Inferior parietal cortex (tissue), 1 donor: ENCODE data around the gene NTM.

Experiments used
- DNase-seq: peaks from one replicate; pipeline ENCODE4 v3.0.0-alpha.2; 2016; ENCODE audit errors: extremely low spot score

NTM gene

DNA sequence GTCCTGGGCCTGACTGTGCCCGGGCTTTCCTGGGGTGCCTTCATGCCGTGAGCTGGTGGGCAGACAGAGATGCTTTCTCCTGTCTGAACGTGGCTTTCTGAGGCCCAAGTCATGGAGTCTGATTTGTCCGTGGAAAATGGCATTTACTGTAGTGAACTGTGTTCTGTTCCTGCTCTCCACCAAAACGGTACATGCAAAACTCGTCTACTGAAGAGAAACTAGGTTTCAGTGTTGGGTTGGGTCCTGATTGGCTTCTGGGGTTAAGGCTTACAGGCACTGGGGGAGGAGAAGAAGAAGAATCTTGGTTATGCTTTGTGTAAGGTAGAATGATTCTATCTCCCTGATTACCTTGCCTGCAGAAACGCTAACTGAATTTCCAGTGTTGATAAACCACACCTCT is 541.7 kb downstream of the NTM start:
- no peak for DNase-seq

DNA sequence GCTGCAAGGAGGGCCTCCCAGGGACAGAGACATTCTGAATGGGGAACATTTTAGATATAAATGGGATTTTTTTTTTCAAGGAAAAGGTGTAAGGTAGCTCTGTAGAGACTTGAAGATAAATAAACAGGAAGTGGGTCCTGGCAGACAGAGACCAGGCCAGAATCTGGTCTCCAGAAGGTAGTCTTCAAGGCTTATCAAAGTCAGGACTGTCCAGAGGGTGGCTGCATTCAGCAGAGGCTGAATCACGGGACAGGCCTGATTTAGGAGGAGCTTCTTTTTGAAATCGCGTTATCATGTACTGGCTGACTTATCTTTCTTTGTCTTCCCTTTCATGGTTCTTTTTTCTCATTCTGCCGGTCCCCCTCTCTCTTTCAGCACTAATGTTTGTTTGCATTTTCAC is 542.9 kb downstream of the NTM start:
- DNase-seq: no peak

DNA sequence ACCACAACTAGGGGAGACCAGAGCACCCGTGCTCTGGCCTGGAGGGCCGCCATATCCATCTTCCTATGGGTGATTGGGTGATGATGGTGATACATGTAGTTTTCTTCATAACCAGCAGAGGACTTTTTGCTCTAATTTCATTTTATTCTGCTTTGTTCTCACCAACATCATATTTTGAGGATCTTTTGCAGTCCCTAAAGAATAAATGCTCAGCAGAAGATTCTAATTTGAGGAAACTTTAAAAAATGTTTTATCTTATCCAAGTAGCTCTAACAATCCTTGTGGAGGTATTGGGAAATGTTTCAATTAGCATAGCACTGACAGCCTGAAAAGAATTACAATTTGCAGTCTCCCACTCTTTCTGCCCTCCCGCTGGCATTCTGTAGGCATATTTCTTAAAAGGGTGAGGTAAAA is 544.0 kb downstream of the NTM start:
- DNase-seq: no peak

DNA sequence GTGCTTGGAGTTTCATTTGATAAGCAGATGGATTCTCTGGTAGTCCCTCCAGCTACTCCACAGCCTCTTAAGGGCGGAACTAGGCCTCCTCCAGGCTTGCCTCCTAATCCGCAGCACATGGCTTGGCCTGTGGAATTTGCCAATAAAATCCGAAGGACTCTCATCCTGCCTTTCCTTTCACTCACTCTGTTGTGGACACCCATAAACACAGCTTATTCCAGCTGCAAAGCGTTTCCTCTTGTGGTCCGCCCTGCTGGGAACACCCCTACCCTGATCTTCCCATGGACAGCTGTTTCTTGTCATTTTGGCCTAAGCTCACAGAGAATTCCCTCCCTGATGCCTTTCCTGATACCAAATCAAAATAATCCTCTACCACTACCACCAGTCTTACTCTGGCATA is 546.2 kb downstream of the NTM start:
- DNase-seq: no peak

DNA sequence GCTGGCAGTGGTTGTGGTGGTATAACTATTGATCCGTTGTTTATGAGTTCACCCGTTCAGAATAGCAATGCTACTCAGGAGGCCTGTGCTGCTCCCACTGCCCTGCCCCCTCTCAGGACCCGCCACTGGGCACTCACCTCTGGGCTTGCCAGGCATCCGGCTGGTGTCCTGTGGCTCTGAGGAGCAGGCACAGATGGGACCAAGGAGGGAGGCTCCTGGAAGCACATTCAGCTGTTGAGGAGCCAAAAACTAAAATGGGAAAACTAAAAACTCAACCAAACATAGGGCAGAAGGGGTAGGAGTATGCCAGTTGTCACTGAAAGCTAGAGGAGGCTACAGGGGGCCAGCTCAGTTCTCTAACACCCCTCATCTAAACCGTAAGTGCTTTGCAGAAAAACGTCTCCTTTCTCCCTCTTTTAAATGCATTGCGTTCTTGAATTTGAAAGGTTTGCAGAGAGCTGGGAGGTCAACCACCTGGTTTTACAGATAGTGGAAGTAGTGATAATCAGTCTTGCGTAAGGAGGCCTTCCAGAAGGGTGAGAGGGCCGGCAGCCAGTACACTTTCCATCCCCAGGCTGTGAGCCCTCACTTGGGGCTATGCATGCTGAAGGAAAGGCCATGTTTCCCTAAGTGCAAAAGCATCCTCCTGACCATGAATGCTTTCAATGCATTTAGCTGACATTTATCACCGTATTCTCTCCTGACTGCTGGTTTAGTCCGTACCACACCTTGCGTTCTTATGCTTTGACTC is 547.4 kb downstream of the NTM start:
- DNase-seq: no peak

GRCh38 chr11:131918663-131919062 is 548.2 kb downstream of the NTM start:
- no peak for DNase-seq

DNA sequence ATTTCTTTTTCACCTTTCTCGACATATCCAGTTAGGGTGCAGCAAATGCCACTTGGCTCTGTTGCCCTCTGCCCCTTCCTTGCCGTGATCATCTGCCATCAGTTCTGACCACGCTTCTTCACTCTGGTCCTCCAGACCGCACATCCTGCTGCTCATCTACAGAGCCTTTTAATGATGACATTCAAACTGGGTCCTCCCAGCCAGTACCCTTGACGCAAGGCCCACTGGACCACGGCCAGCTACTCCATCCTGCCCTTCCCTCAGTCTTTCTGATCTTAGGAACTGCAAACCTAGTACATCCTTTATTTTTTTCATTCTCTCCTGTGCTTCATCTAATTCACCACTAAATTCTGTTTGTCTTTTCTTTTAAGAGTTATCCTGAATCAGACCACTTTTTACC is 551.8 kb downstream of the NTM start:
- no peak for DNase-seq

GRCh38 chr11:131923309-131923708 is 552.9 kb downstream of the NTM start:
- no peak for DNase-seq

DNA sequence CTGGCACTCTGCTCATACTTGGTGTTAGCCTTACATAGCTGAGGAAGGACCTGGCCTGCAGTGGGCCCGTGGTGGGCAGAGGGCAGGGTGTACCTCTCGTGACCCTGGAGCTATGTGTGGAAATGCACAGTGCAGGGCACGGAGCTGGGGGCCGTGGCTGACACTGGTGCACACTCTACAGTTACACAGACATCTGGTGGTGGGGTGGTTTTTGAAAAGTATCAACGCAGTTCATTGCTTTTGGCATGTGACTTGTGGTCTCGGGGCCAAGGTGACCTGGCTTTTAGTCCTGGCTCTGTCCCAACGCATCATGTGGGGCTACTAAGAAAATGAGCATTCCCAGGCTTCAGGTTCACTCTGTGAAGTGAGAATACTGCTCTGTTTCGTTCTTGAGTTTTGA is 553.6 kb downstream of the NTM start:
- DNase-seq: no peak

DNA sequence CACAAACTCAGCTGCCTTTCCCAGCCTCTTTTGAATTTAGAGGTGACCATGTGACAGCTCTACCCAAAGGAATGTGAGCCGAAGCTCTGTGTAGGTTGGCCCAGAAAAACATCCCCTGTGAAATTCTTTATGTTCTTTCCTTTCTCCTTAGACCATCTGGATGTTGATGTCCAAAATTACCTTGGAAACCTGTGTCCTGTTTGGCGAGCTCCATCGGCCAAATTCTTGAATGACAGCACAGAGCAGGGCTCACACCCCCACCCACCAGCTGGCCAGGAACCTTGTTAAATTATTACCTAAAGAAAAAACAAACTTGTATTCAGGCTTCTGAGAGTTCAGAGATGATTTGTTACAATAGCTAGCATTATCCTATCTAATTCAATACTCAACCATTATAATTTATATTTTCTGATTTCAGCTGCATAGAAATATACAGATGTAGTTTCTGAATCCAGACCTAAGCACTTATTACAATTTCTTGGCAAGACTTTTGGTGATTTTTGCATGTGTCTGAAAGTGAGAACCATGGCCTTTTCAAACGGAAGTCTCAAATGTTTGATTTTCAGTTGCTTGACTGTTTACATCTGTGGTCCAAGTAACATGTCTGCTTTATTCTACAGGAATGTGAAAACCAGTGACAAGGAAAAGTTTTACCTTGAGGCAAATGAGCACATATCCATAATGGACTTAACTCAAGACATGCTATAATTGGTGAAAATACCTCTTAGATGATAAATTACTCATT is 554.2 kb downstream of the NTM start:
- DNase-seq: no peak

GRCh38 chr11:131925829-131926228 is 555.4 kb downstream of the NTM start:
- DNase-seq: no peak

- DNase-seq: no peak
Observed at GRCh38 chr11:131928992-131929391, 558.6 kb downstream of the NTM start.

- DNase-seq: no peak
Observed at GRCh38 chr11:131932584-131933325, 562.3 kb downstream of the NTM start.

DNA sequence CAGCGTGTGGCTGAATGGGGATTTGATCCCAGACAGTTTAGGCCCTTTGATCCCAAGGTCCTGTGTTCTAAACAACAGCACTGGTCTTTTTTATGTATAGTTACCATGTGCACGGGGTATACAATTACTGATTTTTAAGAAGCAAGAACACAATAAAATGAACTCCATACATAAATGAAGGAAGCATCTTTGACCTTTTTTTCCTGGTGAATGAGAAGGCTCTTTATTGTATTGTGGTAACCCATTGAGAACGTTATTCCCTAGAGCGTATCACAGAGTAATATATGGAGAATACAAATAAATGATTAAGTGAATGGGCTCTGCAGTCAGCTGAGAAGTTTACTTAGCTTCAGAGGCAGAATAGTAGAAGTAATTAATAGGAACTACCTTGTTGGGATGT is 563.6 kb downstream of the NTM start:
- DNase-seq: no peak

- no peak for DNase-seq
Observed at GRCh38 chr11:131938351-131938751, 567.9 kb downstream of the NTM start.

DNA sequence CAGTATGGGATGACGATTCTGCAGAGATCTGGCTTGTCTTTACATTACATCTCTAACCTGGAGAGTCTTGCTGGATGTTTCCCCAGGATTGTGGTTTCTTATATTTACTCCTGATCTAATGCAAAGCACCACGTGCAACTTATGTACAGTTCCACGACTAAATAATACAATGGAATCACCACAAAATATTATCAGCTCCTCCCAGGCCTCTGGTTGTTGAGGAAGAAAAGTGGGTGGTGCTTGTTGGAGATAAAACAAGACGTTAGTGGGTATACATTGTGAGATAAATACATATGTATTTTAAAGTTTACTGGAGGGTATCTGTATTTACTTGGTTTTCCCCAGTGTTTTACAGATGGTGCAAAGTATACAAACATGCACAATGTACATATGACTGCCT is 569.7 kb downstream of the NTM start:
- DNase-seq: no peak

- DNase-seq: no peak
Observed at GRCh38 chr11:131942878-131943277, 572.5 kb downstream of the NTM start.

DNA sequence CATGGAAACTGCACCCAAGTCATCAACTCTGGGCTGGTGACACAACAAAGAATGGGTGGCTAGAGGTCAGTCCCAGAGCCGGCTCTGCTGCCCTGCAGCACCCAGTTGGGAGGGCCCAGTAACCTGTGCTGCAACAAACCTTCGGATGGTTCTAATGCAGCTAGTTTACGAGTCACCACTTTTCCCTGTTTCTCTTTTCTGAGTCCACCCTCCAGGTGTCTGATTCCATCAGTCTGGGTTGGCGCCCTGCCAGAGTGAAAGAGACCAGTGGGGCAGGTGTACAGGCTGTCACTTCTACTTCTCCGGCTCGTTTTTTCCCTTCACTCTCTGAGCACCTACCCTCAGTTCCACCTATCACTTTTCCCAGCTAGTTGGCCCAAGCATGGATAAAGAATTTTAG is 572.9 kb downstream of the NTM start:
- no peak for DNase-seq

DNA sequence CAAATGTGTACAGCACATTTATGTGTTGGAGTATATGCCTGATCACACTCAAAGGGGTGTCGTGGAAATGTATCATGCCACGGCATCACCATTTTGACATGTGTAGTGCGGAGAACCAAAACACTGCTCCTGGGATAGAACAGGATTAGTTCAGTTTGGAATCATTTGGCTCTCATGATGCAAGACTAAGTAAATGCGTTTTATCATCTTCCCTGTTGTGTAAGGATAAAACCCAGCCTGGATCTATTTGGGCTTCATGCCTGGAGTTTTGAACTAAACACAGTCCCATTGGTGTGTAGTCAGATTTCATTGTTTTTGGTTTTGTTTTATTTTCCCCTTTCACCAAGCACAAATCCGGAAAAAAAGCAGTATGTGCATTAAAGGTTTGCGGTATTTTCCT is 574.3 kb downstream of the NTM start:
- no peak for DNase-seq

DNA sequence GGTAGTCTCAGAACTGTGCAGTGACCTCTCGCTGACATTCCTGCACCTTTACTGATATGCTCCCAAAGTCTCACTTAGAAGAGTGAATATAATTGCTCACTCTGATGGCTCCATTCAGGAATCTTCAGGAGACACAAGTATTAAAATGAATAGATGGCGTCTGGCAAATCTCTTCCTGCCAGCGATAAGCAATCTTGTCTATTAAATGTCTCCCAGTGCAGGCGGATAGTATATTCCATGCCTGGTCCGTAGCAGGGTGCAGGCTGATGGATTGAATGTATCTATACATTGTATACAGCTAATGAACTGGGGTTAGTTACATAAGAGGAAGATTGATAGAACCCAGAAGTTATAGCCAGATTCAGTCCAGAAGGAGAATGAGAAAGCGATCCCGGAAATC is 575.3 kb downstream of the NTM start:
- no peak for DNase-seq

GRCh38 chr11:131947511-131947910 is 577.1 kb downstream of the NTM start:
- DNase-seq: no peak

- no peak for DNase-seq
Observed at GRCh38 chr11:131951121-131951520, 580.7 kb downstream of the NTM start.

DNA sequence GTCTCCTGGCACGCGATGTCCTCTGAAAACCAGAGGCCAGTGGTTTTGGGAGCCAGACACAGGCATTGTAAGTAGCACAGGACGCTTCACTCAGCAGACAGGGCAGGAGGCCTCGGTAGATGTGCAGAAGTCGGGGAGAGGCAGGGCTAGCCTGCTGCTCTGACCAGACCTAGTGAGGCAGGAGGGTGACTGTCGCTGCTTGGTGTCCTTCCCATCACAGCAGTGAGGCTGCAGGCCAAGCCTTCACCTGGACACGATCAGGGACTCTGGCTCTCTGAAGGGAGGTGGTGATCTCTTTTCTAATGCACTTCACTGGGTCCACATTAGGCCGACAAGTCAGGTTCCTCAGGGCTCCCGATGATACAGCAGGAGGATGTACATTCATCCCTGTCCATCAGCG is 583.7 kb downstream of the NTM start:
- DNase-seq: no peak
